HG03064 (cell line): Measurements from ENCODE around the gene LTBR.
A peak's percentile ranks its signal among the peaks of the same experiment; 100 is the strongest.
"Not testable (repeated sequence)": the region's sequence is repeated elsewhere in the genome, so short reads cannot be mapped to it uniquely, and the experiment has no call there.

Source experiments
- ATAC-seq: cut with Tn5 transposase; IDR thresholded peaks from one replicate; pipeline ENCODE4 v1.9.1; 2021; ENCODE audit warnings: low read depth; ENCODE audit not compliant: unreplicated experiment

LTBR gene

DNA sequence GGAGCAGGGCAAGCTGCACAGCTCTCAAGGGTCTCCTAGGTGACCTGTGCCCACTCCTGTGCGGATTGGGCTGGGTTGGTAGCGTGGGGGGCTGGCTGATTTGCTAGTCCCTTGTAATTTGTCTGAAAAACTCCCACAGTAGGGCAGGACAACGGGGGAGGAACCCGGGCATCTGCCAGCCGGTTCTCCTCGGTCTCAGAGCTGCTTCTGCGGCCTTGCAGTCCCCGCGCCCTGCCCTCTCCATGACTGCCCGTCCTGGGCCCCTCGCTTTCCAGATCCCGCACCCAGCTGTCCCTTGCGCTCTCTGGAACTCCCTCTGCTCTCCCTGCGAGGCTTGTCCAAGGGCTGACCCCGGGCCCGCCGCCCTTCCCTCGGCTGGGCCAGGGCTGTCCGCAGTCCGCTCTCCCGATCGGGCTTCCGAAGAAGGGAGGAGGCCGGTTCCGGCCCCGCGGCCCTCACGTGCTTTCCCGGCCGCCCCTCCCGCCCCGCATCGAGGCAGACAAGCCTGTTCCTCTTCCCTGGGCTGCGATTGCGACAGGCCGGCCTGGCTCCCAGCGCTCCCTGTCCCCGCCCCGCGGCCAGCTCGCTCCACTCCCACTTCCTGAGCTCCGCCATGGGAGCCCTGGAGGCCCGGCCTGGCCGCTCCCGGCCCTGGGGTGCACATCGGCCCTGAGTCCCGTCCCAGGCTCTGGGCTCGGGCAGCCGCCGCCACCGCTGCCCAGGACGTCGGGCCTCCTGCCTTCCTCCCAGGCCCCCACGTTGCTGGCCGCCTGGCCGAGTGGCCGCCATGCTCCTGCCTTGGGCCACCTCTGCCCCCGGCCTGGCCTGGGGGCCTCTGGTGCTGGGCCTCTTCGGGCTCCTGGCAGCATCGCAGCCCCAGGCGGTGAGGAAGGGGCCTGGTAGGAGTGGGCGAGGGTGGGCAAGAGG, at the start of gene LTBR:
LTBR (plus strand) TSS at position 591 of the 927 bp plus-strand sequence; CDS start at position 788, 197 bp downstream.
- ATAC-seq, result no peak

GRCh38 chr12:6334359-6334758, 49.6 kb upstream of the LTBR start:
- no peak for ATAC-seq

GRCh38 chr12:6334940-6335450, 49.0 kb upstream of the LTBR start:
- ATAC-seq, result no peak

- ATAC-seq, result peak; percentile 57
These were observed 48.4 kb upstream of the LTBR start for GRCh38 chr12:6335451-6336078.

DNA sequence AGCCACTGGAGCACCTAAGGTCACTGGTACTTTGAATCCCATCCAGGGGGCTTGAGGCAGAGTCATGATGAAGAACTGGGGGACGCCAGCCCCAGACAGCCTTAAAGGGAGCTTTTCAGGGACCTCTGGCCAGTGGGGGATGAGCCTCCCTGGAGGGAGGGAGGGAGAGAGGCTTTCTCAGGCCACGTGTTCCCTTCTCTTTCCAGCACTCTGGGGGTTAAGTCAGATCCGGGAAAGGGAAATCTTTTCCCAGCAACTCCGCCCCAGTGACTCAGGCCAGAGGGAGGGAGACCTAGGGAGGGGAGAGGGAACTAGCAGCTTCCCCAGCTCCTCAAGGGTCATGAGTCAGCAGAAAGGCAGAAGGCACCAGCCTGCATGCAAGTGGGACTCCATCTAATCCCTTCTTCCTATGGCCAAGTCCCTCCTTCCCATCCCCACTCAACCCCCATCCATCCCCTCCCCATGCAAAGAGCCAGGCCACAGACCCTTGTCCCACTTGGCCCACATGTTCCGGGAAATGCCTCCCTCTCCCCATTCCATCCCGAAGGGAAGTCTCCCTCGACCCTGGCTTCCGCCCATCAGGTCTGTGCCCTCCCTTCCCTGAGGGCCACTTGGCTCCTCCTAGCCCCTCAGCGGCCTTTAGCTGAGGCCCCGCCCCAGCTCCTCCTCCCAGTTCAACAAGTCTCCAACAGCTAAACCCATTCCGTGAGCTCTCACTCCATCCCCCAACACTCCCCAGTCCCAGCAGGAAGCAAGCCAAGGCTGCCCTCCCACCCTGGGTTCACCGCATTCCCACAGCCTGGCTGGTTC, 47.7 kb upstream of the LTBR start:
- ATAC-seq, result peak; percentile 11

DNA sequence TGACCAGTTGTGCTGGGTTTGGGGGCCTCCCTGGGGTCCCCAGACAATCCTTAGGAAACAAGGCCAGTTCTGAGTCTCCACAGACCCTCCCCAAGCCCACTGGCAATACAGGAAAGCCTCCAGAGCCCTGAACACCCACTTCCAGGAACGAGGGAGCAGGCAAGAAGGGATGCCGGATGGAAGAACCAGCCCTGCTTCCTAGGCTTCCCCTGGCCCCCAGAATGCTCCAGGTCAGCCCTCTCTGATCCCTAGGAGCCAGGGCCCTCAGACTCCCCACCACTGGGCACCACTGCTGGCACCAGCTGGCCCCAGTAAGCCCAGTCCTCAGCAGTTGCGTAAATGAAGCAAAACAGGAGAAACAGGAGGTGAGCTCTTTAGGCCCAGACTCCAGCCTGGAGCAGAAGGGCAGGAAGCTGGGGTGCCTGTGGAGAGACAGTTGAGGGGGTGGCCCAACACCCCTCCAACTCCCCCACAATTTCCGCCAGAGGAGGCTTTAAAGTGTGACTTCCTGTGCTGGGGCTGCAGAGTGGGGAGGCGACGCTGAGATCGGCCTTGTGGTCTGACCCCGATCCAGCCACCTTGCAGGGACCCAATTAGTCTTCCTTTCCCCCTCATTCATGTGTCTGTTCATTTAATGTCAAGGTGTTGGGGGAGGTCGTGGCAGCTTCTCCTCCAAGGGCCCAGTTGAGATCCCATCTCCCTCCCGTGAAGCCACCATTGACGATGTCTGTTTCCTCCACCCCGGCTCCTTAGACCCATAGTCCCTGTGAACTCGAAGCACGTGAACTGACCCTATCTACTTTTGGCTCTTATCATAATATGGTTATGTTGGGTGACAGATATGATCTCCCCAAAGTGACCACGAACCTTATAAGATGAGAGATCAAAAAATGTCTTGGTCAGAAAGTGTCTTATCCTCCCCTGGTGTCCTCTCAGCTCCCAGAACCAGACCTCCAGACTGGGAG, 46.8 kb upstream of the LTBR start:
- ATAC-seq, result no peak

GRCh38 chr12:6337958-6338433, 46.0 kb upstream of the LTBR start:
- ATAC-seq, result no peak

DNA sequence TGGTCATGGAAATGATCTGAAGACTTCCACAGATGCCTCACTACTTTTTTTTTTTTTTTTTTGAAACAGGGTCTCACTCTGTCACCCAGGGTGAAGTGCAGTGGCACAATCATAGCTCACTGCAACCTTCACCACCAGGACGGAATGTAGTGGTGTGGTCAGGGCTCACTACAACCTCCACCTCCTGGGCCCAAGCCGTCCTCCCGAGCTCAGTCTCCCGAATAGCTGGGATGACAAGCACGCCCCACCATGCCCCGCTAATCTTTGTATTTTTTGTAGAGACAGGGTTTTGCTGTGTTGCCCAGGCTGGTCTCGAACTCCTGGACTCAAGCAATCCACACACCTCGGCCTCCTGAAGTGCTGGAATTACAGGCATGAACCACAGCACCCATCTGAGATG, 45.4 kb upstream of the LTBR start:
- ATAC-seq, result not testable (repeated sequence)

DNA sequence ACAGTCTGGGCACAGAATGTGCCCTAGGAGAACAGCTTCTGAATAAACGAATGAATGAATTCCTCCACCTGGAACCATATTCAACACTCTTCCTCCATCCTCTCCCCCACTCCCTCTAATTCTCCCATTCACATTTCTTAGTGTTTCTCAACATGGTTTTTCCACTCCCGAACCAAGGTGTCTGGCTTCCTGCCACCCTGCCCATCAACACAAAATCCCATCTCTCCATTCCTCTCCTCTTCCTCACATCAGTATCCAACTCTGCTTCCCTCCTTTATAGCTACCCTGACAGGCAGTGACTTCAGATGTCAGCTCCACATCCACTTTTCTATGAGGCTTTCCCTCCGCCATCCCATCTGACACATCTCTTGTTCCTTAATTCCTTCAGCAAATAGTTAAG, 45.0 kb upstream of the LTBR start:
- no peak for ATAC-seq

DNA sequence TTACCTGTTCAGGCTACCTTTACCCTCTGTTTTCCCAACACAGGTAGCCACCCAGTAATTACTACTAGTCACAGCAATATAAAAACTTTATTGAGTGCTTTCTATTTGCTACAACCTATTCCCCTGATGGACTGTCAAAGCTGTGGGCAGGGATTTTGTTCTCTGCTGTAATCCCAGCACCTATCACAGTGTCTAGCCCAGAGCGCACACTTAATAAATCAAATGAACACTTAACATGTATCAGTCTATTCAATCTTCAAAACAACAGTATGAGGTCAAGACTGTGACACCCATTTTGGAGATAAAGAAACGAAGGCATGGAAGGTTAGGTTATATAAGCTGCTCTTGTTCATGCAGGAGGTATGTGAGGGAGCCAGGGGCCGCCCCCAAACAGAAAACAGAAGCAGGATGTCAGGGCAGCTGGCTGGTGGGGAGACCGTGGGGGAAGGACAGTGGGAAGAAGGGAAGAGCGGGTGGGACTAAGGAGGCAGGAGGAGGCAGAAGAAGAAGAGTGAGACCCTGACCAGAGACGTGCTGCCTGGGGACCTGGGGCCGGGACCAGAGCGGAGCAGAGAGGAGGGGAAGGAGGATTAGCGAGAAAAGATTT, 43.8 kb upstream of the LTBR start:
- no peak for ATAC-seq

DNA sequence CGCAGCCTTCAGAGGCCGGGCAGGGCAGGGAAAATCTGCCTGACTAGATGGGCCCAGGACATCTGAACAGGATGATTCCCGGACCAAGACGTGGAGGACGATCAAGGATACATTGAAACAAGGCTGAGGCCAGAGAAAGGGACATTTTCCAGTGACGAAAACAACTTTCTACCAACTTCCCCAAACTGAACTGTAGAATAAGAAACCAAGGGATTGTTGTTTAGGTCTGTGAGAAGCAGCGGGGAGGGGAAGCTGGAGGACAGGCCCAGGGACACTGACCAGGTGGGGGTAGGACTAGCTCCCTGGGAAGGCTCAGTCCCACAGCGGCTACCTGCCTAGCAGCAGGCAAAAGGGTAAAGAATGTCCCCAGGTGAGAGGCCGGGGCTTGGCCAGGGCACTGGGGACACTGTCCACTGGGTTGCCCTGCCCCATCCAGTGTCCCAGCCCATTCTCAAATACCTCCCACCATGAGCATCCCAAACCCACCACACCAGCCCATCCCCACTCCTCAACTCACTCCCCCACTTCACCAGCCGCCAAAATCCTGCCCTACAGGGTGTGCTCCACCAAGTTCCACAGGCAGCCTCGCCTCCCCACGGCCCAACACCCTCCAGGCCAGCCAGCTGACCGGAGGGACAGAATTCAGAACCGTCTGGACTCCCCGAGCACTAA, 43.1 kb upstream of the LTBR start:
- ATAC-seq, result no peak

DNA sequence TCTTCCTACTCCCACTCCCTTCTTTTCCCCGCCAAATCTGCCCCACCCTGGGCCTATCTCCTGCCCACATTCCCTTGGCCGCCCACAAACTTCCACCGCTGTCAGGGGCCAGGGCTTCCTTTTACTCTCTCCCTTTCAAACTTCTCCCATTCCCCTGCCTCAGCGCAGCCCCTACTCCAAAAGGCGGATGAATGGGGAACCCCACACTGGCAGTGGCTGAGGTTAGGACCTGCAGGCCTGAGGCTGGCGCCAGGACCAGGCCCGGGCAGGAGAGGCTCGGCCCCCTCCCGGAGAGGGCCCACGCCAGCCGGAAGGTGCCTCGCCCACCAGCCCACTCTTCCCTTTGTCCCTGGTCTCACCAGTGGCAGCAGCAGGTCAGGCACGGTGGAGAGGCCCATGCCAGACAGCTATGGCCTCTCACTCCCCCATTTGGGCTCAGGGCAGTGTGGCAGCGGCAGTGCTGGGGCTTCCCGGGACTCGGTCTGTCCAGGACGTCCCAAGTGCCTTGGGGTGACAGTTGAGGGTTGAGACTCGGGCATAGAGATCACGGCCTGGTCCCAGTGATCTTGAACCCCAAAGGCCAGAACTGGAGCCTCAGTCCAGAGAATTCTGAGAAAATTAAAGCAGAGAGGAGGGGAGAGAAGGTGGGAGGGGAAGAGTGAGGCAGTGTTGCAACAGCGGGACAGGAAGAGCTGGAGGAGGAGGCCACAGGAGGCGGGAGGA, 42.4 kb upstream of the LTBR start, which contains the start of gene TNFRSF1A:
TNFRSF1A (minus strand) TSS at position 660 of the 723 bp plus-strand sequence; CDS start at position 398, 262 bp downstream.
- ATAC-seq, result no peak

- no peak for ATAC-seq
These were observed 41.6 kb upstream of the LTBR start for GRCh38 chr12:6342140-6342889.

- no peak for ATAC-seq
These were observed 40.4 kb upstream of the LTBR start for GRCh38 chr12:6343518-6343917.

DNA sequence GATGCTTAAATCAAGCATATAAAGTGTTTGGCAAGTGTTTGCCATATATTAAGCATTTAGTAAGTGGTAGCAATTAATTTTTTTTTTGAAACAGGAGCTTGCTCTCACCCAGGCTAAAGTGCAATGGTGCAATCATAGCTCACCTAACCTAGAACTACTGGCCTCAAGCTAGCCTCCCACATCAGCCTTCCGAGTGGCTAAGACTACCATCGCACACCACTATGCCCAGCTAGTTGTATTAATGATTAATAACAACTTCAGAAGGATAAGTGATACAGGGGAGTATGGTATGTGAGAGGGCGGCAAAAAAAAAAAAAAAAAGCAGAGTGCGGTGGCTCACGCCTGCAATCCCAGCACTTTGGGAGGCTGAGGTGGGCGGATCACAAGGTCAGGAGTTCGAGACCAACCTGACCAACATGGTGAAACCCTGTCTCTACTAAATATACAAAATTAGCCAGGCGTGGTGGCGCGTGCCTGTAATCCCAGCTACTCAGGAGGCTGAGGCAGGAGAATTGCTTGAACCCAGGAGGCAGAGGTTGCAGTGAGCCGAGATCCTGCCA, 39.8 kb upstream of the LTBR start:
- not testable (repeated sequence) for ATAC-seq

GRCh38 chr12:6345319-6346091, 38.5 kb upstream of the LTBR start:
- no peak for ATAC-seq
